SH-SY5Y (cell line): ENCODE data around the gene EEFSEC.

Source experiments
- GATA2 ChIP-seq: IDR thresholded peaks from 2 replicates; pipeline ENCODE4 v1.6.1; 2011; ENCODE audit warnings: mild to moderate bottlenecking, low read depth, low read length
- GATA3 ChIP-seq: IDR thresholded peaks from 2 replicates; pipeline ENCODE4 v1.6.1; 2011; ENCODE audit warnings: low read depth, mild to moderate bottlenecking, low read length, moderate library complexity

DNA sequence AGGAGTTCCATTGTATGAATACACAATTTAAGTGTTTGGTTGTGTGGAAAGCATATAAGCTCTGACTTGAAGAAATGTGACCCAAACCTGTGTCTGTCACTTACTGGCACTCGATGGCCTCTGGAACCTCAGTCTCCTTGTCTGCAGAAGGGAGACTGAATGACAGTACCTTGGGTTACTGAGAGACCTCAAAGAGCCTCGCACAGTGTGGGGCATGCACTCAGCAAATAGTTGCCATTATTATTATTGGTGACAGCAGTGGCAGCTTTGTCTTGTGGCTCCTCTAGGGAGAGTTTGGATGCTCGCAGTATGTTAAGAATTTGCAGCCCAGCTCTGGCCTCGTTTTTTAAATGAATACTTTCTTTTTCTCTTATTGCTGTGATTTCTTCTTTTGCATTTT, 43.4 kb downstream of the EEFSEC start:
- TF ChIP-seq GATA2 (no peak), GATA3 (no peak)
